EL (cell line): Measurements from ENCODE around the gene ETV3.
A peak's percentile ranks its signal among the peaks of the same experiment; 100 is the strongest.
"Not testable (repeated sequence)": the region's sequence is repeated elsewhere in the genome, so short reads cannot be mapped to it uniquely, and the experiment has no call there.

ENCODE experiments used
- DNase-seq: peaks from one replicate; pipeline ENCODE4 v3.0.0-alpha.2; 2016

The ETV3 gene

GRCh38 chr1:157111396-157112165 is 26.6 kb downstream of the ETV3 start:
- DNase-seq, result no peak

DNA sequence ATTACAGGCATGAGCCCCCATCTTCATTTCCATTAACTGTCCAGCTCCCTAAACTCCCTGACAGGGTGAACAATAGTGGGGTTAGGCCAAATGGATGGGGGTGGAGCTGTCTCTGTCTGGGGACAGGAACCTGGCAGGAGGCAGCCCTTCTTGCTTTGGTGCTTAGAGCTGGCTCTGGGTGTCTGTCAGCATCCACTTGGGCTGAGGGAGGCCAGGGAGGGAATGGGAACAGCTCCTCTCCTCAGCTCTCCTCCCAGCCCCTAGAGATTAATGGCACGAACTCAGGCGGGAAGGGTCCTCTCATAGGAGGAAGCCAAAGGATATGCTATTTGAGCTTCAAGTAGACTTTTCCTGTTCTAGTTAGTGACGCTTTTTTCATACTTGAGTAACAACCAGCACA is 27.5 kb downstream of the ETV3 start:
- no peak for DNase-seq

DNA sequence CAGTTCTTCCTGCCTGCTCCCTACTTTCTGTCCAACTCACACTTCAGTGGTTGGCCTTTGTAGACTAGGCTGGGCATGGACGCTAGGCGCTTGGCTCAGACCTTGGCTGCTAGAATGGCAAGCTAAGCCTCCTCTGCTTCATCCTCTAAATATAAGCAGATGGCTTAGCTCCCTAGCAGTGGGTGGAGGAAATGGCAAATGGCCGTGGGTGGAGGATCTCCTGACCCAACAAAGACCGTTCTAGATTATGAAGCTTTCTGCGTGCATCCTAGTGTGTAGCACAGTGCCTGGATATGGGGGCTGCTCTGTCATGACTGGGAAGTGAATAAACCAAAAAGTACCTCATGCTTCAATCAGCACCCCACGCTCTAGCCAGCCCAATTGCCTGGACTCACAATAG is 28.2 kb downstream of the ETV3 start:
- no peak for DNase-seq

GRCh38 chr1:157108448-157108847 is 29.7 kb downstream of the ETV3 start:
- no peak for DNase-seq

DNA sequence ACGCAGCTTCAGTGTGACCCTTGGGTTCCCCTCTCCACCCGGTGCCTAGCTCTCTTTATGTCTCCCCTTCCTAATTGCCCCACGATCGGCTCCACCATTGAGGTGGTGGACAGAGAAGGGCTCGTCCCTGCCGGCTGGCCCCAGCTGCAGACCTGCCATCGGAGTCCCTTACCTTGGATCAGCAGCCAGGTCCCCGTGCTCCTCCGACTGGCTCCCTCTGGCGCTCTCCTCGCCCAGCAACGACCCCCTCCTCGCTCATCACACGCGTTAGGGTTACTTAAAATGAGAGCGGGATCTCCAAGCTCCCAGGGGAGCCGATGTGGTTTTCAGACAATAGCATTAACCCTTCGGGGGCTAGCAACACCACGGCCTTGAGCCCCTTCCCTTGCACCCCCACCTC is 30.5 kb downstream of the ETV3 start:
- no peak for DNase-seq

GRCh38 chr1:157106813-157107189 is 31.4 kb downstream of the ETV3 start:
- no peak for DNase-seq

GRCh38 chr1:157105988-157106812 is 32.0 kb downstream of the ETV3 start:
- peak; percentile 91 for DNase-seq

DNA sequence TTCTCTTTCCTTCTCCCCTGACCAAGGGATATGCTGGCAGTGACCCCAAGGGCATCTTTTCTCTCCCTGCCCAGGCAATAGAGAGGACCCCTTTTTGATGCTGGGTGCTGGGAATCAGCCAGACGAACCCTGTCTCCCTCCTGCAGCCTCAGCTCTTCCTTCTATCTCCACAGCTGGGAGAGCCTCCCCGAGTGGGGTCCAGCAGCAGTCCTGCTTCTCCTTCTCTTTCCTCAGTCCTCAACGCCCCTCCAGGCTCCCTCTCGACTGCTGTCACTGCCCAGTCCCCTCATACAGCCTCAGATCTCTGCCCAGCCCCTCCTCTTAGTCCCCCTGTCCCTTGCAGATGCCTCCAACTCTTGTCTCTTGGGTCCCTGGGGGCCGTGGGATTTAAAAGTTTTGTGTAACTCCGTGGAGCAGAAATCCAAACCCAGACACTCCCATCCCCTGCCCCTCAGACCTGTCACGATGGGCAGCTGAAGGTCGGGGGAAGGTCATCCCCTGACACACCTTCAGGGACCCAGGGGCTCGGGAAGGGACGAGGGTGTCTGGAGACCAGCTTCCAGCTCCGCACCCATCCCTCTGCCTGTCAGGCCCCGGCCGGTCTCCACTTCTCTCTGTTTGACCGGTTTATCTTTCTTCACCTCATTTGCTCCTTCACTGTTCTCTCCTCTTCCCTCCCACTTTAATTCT is 32.8 kb downstream of the ETV3 start:
- no peak for DNase-seq

GRCh38 chr1:157104598-157105293 is 33.4 kb downstream of the ETV3 start:
- peak; percentile 29 for DNase-seq

GRCh38 chr1:157103268-157103667 is 34.9 kb downstream of the ETV3 start:
- DNase-seq, result no peak

- DNase-seq, result no peak
Measured at GRCh38 chr1:157101149-157101548, 37.0 kb downstream of the ETV3 start.

DNA sequence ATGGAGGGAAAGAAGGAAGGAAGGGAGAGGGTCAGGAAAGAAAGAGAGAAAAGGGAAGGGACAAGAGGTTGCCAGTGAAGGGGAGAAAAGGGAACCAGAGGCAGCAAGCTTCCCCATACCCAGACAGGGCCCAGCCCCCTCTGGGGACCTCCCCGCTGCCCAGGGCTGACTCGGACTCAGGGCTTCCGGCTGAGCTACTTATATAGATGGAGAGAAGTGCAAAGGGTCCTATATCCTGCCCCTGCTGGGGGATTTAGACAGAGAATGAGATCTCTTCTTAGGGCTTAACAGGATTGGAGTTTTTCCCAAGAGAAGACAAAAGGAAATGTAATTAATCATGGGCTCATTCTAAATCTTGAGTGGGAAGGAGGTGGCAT is 38.6 kb downstream of the ETV3 start, which contains the start of gene ETV3L:
Gene ETV3L, minus strand, starts transcription at position 176 of the 377 bp plus-strand sequence. CDS start 285 bp downstream, outside the sequence.
- no peak for DNase-seq

DNA sequence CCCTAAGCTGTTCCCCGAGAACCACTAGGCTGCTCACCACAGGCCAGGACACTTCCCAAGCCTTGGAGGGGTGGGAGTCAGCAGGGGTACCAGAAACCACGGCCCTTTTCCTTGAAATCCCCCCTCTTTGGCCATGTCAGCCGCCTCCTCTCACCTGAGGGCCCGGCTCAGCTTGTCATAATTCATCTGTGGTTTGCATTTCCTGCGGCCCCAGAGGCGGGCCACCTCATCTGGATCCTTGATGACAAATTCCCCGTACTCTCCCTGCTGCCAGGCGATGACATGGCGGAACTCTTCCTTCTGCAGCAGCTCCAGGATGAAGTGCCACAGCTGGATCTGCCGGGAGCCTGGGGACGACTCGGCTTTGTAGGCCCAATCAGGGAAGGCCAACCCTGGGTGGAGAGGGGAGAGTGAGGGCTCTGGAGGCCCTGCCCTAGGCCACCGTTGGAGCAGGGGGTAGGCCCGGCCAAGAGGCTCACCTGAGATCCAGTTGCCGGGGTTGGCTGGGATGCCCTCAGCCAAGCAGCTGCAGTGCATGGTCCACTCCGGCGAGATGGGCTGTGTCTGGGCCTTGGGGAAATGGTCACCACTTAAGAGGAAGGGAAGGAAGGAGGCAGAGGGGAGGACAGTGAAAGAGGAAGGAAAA is 39.1 kb downstream of the ETV3 start:
- DNase-seq, result not testable (repeated sequence)

- DNase-seq, result no peak
Measured at GRCh38 chr1:157098519-157098918, 39.7 kb downstream of the ETV3 start.

GRCh38 chr1:157097692-157098091 is 40.5 kb downstream of the ETV3 start:
- DNase-seq, result no peak

DNA sequence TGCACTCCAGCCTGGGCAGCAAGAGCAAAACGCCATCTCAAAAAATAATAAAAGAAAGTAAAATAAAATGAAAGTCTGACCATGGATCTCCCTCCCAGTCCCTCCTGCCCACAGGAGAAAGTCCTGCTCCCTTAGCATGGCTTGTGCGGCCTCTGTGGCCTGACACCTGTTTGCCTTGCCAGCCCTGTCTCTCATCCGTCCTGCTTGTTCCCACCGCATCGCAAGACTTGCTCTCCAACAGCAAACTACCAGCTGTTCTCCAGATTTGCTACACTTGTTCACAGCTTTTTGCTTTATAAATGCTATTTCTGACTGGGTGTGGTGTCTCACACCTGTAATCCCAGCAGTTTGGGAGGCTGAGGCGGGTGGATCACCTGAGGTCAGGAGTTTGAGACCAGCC is 41.3 kb downstream of the ETV3 start:
- DNase-seq, result no peak

DNA sequence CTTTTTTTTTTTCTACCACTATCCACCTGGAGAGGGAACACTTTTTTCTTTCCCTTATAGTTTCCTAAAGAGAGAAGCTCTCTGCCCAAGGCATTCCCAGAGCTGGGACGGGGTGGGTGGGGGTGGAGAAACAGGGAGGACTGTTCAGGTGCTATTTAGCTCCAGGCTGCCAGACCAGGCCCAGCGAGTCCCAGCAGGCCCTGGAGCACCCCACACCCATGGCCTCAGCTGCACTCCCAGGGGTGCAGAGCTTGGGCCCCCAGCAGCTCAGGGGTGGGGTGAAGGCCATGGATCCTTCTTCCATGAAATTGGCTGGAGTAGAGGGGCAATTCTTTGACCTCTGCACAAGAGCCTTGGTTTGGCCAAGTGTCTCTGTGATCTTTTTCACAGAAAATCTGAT is 42.6 kb downstream of the ETV3 start:
- DNase-seq, result no peak

DNA sequence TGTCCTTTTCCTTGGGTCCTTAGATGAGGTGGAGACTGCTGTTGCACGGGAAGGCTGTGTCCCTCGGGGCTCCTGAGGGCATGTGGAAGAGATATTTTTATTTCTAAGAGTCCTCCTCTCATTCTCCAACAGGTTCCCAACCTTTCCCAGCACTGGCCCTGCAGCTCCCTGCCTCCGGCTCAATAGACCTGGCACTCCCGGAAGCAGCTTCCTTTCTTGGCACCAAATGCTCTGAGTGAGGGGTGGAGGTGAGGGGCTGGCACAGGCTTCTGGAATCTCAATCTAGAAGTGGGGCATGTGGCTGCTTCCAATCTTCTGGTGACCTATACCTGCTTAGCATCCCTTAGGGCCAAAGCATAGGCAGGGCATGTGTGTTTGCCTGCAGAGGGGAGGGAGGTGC is 43.1 kb downstream of the ETV3 start:
- no peak for DNase-seq

- DNase-seq, result no peak
Measured at GRCh38 chr1:157092831-157093230, 45.4 kb downstream of the ETV3 start.

GRCh38 chr1:157091668-157092273 is 46.4 kb downstream of the ETV3 start:
- no peak for DNase-seq

DNA sequence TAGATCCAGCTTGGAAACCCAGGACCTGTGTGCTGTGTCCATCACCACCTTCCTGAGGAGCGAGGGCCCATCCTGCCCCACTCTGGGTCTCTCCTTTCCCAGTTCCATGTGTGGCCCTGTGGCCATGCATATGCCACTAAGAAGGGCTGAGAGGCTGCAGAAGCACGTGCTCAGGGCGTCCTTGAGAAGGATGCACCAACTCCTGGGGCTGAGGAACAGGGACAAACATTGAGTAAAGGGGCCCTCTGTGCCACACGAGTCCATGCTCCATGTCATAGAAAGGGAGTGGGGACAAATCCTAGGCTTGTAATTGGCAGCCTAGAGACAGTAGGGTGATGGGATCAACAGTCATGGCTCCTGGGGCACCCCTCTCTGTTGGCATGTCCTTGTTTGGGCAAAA is 47.0 kb downstream of the ETV3 start:
- no peak for DNase-seq

DNA sequence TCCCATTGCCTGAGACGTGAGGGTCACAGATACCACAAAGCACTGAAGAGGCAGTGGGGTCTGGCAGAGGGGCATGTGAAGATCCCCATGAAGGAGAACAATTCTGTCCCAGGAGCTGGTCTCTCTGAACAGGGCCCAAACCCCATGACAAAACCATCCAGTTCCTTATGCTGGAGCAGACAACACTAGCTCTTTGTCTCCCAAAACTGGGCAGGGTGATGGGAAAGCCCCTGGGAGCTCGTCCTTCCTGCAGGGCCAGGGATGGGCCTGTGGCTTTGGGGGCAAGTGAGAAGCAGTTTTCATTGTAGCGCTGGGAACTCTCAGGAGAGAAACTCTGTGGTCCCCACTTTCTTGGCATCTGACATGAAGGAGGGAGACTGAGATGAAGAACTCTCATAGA is 47.4 kb downstream of the ETV3 start:
- no peak for DNase-seq
